CD14-positive monocyte (primary cell): ENCODE results near the gene TXNRD2. TPM values are rescaled to one million over a fixed set of nuclear protein-coding genes. Genes with fewer than 3 reads are reported as not detected.

Experiments used
- DNase-seq, 3 donors: peaks; one replicate each; pipeline ENCODE4 v3.0.0-alpha.2; 2011 to 2022
- H2AFZ ChIP-seq: 2 replicates; pipeline ENCODE4 v1.6.0; 2012; ENCODE audit warnings: mild to moderate bottlenecking, low read depth, low read length, inconsistent platforms; ENCODE audit not compliant: insufficient read depth, poor library complexity, severe bottlenecking
- H3K27ac ChIP-seq, 2 donors: 1 replicate in 1 of 2; 2 replicates in 1 of 2; pipeline ENCODE4 v1.5.1; 2012 to 2013; ENCODE audit warnings: low read length in 2 of 2, control low read depth in 1 of 2, inconsistent platforms in 1 of 2, low read depth in 1 of 2, mild to moderate bottlenecking in 1 of 2
- H3K27me3 ChIP-seq, 2 donors: one replicate each; pipeline versions ENCODE4 v1.6.0 to v1.6.1; 2011 to 2013; ENCODE audit warnings: low read length in 2 of 2; ENCODE audit not compliant: control insufficient read depth in 2 of 2, insufficient read depth in 2 of 2
- H3K36me3 ChIP-seq, 2 donors: replicated peaks in 1 of 2; 1 replicate in 1 of 2; 2 replicates in 1 of 2; pipeline versions ENCODE4 v1.5.1 to v1.6.1; 2012 to 2013; ENCODE audit warnings: low read length in 2 of 2, control low read depth in 1 of 2, inconsistent platforms in 1 of 2, mild to moderate bottlenecking in 1 of 2; ENCODE audit not compliant: insufficient read depth in 2 of 2, control insufficient read depth in 1 of 2
- H3K4me1 ChIP-seq, 2 donors: 1 replicate in 1 of 2; 2 replicates in 1 of 2; pipeline versions ENCODE4 v1.5.1 to v1.6.1; 2012 to 2013; ENCODE audit warnings: low read length in 2 of 2, control low read depth in 1 of 2, inconsistent platforms in 1 of 2, mild to moderate bottlenecking in 1 of 2, moderate library complexity in 1 of 2; ENCODE audit not compliant: insufficient read depth in 2 of 2, control insufficient read depth in 1 of 2
- H3K4me2 ChIP-seq: replicated peaks from 2 replicates; pipeline ENCODE3; 2012; ENCODE audit warnings: low read length, moderate library complexity, mild to moderate bottlenecking; ENCODE audit not compliant: poor library complexity, severe bottlenecking; ENCODE audit errors: extremely low read depth
- H3K4me3 ChIP-seq, 3 experiments: fragments of 200-600 bp in 1 of 3; sonication (generic) in 1 of 3; replicated peaks in 1 of 3; 1 replicate in 2 of 3; 2 replicates in 1 of 3; pipeline ENCODE4 v1.5.1; 2011 to 2013; ENCODE audit warnings: low read length in 3 of 3, mild to moderate bottlenecking in 3 of 3, control low read depth in 2 of 3, low read depth in 2 of 3, inconsistent platforms in 1 of 3, moderate library complexity in 1 of 3
- H3K79me2 ChIP-seq: 2 replicates; pipeline ENCODE4 v1.6.0; 2012; ENCODE audit warnings: mild to moderate bottlenecking, control low read depth, inconsistent platforms, low read length, moderate library complexity; ENCODE audit not compliant: insufficient read depth
- H3K9ac ChIP-seq: 2 replicates; pipeline ENCODE4 v1.6.0; 2017; ENCODE audit warnings: low read length, mild to moderate bottlenecking; ENCODE audit not compliant: insufficient read depth, poor library complexity, severe bottlenecking
- H3K9me3 ChIP-seq, 2 donors: replicated peaks in 1 of 2; 1 replicate in 1 of 2; 2 replicates in 1 of 2; pipeline versions ENCODE4 v1.5.1 to v1.6.1; 2012 to 2013; ENCODE audit warnings: low read length in 2 of 2, control low read depth in 1 of 2; ENCODE audit not compliant: control insufficient read depth in 1 of 2, insufficient read depth in 1 of 2
- H4K20me1 ChIP-seq: 2 replicates; pipeline ENCODE4 v1.6.0; 2012; ENCODE audit warnings: mild to moderate bottlenecking, low read length, control low read depth, moderate library complexity; ENCODE audit not compliant: insufficient read depth
- H3K27ac Mint-ChIP-seq, 7 donors: one replicate each; pipeline ENCODE4 v1.8.0; 2020; ENCODE audit warnings: mild to moderate bottlenecking in 7 of 7, mixed read lengths in 7 of 7, moderate library complexity in 6 of 7, inconsistent platforms in 2 of 7
- H3K27me3 Mint-ChIP-seq, 3 donors: one replicate each; pipeline ENCODE4 v1.8.0; 2021 to 2022; ENCODE audit warnings: low read depth in 3 of 3, mild to moderate bottlenecking in 3 of 3, mixed read lengths in 3 of 3, moderate library complexity in 3 of 3, inconsistent platforms in 1 of 3
- H3K36me3 Mint-ChIP-seq, 2 donors: one replicate each; pipeline ENCODE4 v1.8.0; 2020; ENCODE audit warnings: mixed read lengths in 2 of 2, inconsistent platforms in 1 of 2, mild to moderate bottlenecking in 1 of 2
- H3K4me1 Mint-ChIP-seq: one replicate; pipeline ENCODE4 v1.8.0; 2020; ENCODE audit warnings: mild to moderate bottlenecking, mixed read lengths
- H3K4me3 Mint-ChIP-seq, 2 donors: one replicate each; pipeline ENCODE4 v1.8.0; 2020; ENCODE audit warnings: mild to moderate bottlenecking in 2 of 2, mixed read lengths in 2 of 2, moderate library complexity in 1 of 2
- H3K9me3 Mint-ChIP-seq, 7 donors: one replicate each; pipeline ENCODE4 v1.8.0; 2020 to 2022; ENCODE audit warnings: mixed read lengths in 7 of 7, mild to moderate bottlenecking in 6 of 7, moderate library complexity in 6 of 7, inconsistent platforms in 2 of 7
- CTCF ChIP-seq: fragments of 200-600 bp; IDR thresholded peaks from one replicate; pipeline ENCODE4 v1.8.0; 2022; ENCODE audit warnings: antibody characterized with exemption, mild to moderate bottlenecking
- WGBS: methylation state at CpG from one replicate; pipeline ENCODE4 v1.1.5; 2013; ENCODE audit warnings: missing lambda C conversion rate; ENCODE audit not compliant: insufficient coverage; 5-methylcytosine and 5-hydroxymethylcytosine counted together
- intact Hi-C, 2 donors: fragments of 100-400 bp; cut with micrococcal nuclease; formaldehyde crosslinking; loops; one replicate each; pipeline versions ENCODE4 v1.15.0 to v1.15.1; 2023
- polyA plus RNA-seq, 3 donors: library from polyadenylated mRNA; depleted of rRNA in 1 of 3; unstranded in 2 of 3; stranded (reverse) in 1 of 3; fragments of 300-500 nt in 2 of 3; fragments of >200 nt in 1 of 3; fragmentation: Illumina TruSeq in 2 of 3; gene quantifications; 1 replicate in 2 of 3; 2 replicates in 1 of 3; pipeline ENCODE4 v1.2.3, GENCODE V29; 2012 to 2021

The TXNRD2 gene
- polyA plus RNA-seq, 3 donors = 24.9 to 54.9 (median 30.8) TPM

DNA sequence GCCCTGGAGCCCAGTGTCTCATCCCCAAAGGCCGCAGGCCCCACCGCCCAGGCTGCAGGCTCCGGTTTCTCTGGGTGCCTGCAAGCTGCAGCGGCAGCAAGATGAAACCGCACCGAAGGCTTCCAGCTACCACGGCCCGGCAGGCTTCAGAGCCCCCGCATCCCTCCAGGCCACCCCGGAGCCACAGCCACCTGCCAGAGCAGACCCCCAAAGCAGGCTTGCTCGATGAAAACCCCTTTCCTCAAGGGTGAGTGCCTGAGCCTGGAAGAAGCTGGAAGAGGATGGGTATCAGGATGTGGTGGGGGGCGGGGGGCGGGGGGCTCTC is 62.4 kb downstream of the TXNRD2 start:
- 97% methylated on average over 8 of the region's 13 CpGs for WGBS
- no peaks in the 10 kb centered on the region for H4K20me1 ChIP-seq
- no peaks in the 10 kb centered on the region for H3K27me3 ChIP-seq
- H3K36me3 Mint-ChIP-seq = peaks cover 19 to 65% of the 10 kb centered on the region in 2 donors
- no peak overlapping the region for H3K27ac ChIP-seq
- no peak overlapping the region for H3K4me3 ChIP-seq
- H3K27me3 Mint-ChIP-seq = no peaks in the 10 kb centered on the region
- H3K4me2 ChIP-seq = no peak overlapping the region
- H3K9me3 ChIP-seq = no peaks in the 10 kb centered on the region
- H3K4me3 Mint-ChIP-seq = no peak overlapping the region
- no peak for TF ChIP-seq CTCF
- no peaks in the 10 kb centered on the region for H3K4me1 Mint-ChIP-seq
- H3K4me1 ChIP-seq = no peaks in the 10 kb centered on the region
- H3K36me3 ChIP-seq = peaks cover 37 to 73% of the 10 kb centered on the region in 2 donors
- no peak overlapping the region for H3K9ac ChIP-seq
- H2AFZ ChIP-seq = no peak overlapping the region
- no peak overlapping the region for H3K27ac Mint-ChIP-seq
- DNase-seq = no peak
- H3K9me3 Mint-ChIP-seq = no peaks in the 10 kb centered on the region
- intact Hi-C loops = no loop called here
- H3K79me2 ChIP-seq = no peaks in the 10 kb centered on the region

DNA sequence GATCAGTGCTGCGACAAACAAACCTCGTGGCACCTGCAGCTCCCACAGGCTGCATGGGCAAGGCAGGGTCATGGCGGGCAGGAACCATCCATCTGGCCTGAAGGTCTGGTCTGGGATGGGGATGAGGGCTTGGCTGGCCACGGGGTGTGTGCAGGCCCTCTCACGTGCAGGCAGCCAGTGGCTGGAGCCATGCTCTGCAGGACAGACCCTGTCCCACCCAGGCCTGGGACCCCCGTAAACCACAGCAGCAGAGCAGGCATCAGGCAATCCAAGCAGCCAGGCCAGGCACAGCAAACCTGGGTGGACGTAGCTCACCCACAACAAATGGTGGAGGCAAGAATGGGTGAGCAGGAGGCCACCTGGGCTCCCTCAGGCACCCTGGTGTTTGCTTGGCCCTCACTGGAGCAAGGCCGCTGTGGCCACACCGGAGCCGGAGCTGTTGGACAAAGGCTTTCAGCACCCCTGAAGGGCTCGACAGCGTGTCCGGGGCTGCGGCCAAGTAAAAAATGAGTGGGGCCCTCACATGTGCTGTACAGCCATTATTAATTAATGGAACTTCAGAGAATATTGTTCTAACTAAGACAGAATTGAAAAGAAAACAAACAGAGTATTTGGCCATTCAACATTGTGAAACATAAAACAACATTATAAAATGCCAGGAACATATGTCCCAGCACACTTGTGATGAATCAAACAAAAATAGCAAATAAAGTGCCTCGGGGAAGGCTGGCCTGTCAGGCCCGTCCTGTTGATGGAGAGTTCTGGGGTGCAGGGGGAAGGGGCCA is 63.0 kb downstream of the TXNRD2 start:
- Histone ChIP-seq H3K79me2 (no peaks in the 10 kb centered on the region), H3K4me3 (no peak overlapping the region), H3K27ac (no peak overlapping the region), H3K27me3 (no peaks in the 10 kb centered on the region), H4K20me1 (no peaks in the 10 kb centered on the region), H3K4me2 (no peak overlapping the region), H3K36me3 (peaks cover 37 to 78% of the 10 kb centered on the region in 2 donors), H3K9me3 (no peaks in the 10 kb centered on the region), H3K4me1 (no peaks in the 10 kb centered on the region), H3K9ac (no peak overlapping the region), H2AFZ (no peak overlapping the region)
- Mint-ChIP-seq H3K4me1 (no peaks in the 10 kb centered on the region), H3K9me3 (no peaks in the 10 kb centered on the region), H3K36me3 (peaks cover 19 to 63% of the 10 kb centered on the region in 2 donors), H3K27ac (no peak overlapping the region), H3K4me3 (no peak overlapping the region), H3K27me3 (no peaks in the 10 kb centered on the region)
- intact Hi-C loops = no loop called here
- 94% methylated on average over 14 of the region's 16 CpGs for WGBS
- no peak for TF ChIP-seq CTCF
- DNase-seq = no peak
